ENCODE results near the gene FRMD3.

FRMD3 gene

DNA sequence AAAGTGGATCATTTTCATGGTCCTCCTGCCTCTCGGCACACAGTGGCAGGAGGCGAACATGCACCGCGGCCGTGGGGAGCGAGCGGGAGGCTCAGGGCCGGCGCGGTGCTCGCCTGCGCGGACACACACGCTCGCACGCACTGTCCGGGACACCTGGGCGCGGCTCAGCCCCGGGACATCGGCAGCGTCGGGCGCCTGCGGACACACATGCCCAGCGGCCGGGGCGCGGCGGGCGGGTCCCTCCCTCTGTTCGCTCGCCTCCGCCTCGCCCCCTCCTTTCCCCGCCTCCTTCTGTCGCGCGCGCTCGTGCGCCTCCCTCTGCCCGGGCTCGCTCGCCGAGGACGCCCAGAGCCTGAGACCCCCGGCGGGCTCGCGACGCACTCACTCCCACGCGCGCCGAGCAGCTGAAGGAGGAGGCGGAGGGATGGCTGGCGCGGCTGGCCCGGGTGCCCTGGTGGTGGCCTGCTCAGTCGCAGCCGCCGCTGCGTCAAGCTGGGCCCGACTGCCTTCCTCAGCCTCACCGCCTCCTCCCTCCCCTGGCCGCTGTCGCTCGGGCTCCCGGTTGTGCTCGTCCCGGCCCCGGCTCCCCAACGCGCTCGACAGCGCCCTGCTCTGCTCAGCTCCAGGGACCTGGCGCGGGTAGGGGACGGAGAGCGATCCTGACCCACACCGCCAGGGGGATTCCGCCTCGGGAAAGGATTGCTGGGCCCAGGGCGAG, at the start of gene FRMD3:
Gene FRMD3, minus strand, starts transcription at position 230 of the 718 bp plus-strand sequence. Its CDS starts 170 bp downstream, at position 60.
- DNase-seq: peak; percentile 27

DNA sequence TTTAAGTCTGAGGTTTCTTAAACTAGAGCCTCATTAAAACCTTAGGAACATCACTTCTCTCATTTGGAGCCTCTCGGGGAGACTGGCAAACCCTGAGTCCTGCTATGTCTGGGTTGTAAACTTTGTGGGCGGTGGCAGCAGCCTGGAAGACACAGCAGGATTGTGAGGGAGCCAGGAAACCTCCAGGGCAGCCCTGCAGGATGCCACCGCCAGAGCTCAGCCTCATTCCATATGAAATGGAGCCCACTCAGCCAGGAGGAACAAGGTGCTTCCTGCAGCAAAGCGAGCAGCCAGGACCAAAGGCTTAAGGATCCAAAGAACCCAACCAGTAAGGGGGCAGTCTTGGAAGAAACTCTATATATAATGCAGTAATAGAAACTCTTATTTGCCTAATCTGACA, 46.8 kb upstream of the FRMD3 start:
- no peak for DNase-seq

DNA sequence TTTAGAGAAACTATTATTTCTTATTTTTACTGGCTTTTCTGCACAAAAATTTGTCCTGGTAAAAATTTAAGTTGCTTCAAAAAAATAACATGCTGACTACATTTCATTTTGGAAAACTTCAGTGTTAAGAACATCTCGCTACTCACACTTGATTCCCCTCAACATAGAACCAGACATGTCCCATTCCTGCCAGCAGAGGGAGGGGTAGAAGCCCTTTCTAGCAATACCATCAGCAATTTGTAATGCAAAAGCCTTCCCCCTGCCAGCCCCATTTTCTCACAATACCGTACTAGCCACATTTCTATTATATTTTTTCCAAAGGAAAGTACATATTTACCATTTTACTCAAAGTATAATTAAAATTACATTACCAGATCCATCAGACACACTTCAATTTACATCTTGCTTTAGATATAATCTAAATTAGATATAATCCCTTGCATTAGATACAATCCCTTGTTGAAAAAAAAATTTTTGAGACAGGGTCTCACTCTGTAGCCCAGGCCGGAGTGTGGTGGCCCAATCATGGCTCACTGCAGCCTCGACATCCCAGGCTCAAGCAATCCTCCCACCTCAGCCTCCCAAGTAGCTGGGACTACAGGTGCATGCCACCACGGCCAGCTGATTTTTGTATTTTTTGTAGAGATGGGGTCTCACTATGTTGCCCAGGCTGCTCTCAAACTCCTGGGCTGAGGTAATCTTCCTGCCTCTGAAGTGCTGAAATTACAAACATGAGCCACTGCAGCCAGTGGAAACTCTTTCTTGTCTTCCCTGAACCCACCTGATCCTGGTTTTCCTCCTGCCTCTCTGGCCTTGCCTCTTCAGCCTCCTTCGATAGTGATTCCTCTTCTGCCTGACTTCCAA, 45.2 kb upstream of the FRMD3 start:
- DNase-seq: no peak

- DNase-seq: no peak
Observed at GRCh38 chr9:83582029-83582428, 43.8 kb upstream of the FRMD3 start.

GRCh38 chr9:83574482-83574881, 36.3 kb upstream of the FRMD3 start:
- DNase-seq: no peak

- DNase-seq: no peak
Observed at GRCh38 chr9:83572524-83572923, 34.3 kb upstream of the FRMD3 start.

- no peak for DNase-seq
Observed at GRCh38 chr9:83570359-83570758, 32.2 kb upstream of the FRMD3 start.

GRCh38 chr9:83569326-83569725, 31.1 kb upstream of the FRMD3 start:
- DNase-seq: no peak

- DNase-seq: no peak
Observed at GRCh38 chr9:83563360-83563759, 25.2 kb upstream of the FRMD3 start.

- DNase-seq: no peak
Observed at GRCh38 chr9:83560169-83560826, 22.1 kb upstream of the FRMD3 start.

DNA sequence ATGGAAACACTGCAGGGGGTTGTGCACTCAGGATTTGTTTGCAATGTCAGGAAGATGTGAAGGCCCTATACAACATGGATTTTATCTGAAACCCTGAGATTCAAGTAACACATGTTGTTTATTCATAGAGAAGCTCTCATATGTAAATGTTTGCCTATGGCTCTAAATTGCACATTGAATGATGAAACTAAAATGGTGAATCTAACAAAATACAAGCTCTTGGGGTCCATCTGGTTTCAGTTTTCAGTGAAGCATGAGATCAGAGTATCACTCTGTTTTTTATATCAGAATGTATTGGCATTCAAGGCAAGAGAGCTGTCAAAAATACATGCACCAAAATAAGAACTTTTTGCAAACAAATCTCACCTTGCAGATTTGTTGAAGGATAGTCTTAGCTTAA, 19.6 kb upstream of the FRMD3 start:
- DNase-seq: no peak

DNA sequence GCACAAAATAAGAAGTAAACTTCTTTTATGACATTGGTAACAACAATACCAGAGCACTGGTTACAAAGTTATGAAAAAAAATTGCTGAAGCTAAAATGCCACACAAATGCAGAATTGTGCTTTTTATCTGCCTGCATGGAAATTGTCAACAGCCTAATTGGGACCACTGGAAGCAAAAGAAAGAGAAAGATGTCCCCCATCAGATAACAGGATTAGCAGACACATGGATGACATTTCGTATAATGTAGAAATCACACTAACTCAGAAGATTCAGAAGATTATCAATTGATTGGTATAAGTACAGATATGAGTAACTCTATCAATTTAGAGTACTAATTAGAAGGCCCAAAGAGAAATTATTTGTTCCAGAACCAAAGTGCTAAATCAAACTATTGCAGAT, 19.1 kb upstream of the FRMD3 start:
- no peak for DNase-seq

GRCh38 chr9:83554278-83554677, 16.1 kb upstream of the FRMD3 start:
- no peak for DNase-seq

GRCh38 chr9:83544002-83544698, 5.9 kb upstream of the FRMD3 start:
- peak; percentile 26 for DNase-seq

DNA sequence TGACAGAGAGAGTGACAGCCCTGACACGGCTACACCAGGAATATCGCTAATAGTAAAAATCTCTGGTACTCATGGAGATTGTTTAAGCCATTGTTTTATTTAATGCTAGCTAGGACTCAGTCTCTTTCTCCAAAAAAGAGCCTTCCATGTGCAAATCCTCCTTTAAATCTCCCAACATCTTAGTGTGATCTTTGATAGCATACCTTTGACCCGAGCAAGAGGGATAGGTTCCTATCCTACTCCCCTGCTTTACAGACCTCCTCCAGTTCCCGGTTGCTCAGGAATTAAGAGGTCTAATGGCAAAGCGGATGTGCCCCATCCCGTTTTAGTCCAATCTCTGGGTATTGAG, 663 bp upstream of the FRMD3 start:
- no peak for DNase-seq

DNA sequence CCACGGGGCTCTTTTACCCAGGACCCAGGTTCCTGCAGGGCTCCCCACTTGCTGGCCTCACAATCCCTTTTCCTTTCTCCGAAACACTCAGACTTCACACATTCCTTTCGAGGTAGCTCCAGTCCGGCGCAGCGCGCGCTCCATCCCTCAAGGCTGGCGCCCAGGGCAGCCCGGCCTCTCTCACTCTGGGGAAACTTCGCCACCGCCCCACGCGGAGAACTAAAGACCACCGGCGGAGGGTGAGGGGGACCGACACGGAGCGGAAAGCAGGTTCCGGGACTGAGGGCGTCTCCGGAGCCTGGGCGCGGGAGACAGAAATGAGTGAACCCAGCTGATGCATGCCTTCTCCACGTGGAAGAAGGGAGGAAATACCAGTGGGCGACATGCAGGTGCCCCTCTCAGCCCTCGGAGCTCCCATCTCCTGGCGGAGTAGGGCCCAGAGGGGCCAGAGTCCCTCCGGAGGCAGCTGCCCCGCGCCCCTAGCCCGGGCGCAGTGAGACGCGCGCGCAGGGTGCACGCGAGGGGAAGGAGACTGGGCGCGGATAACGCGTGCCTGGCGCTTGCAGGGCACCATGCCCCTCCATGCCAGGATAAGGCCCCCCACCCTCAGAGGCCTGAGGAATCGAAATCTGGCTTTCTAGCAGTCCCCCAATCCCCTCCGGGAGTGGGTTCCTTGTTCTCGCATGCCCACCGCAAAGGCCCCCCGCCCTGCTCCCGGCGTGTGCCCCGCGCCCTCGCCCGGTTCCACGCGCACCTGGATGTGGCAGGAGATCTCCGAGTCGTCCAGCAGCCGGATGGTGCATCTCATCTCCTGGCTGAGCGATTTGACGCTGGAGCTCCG, 650 bp downstream of the FRMD3 start:
- DNase-seq: no peak

GRCh38 chr9:83536332-83536731, 1.9 kb downstream of the FRMD3 start:
- DNase-seq: no peak

DNA sequence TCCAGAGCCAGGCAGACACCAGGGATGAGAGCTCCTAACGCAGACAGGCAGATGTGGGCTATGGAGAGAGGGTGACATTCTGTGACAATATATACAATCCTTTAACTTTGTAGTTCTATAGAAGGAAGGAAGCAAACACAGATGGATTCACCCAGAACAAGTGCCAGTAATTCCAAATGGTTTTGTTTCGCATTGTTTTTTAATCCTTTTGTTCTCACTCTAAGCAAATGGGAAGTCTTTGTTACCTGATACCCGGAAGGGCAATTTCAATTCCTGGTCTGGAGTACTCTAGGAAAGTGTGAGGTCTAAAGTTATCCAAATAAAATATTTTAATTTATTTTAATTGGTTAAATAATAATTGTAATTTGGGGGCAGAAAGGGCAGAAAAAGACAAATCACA, 2.5 kb downstream of the FRMD3 start:
- no peak for DNase-seq

DNA sequence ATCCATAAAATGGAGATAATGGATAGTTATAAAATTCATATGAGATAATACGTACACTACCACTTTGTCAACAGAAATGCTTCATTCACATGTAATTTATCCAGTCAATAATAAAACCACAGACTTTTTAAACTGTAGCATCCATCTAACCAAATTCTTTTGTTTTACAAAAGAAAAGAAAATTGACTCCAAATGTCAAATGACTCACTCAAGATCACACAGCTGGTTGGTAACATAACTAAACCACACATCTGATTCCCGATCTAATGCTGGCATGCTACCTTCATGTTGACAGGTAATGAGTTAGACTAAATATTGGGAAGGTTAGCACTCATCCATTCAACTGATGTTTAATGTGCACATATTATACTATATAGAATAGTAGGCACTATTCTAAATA, 4.9 kb downstream of the FRMD3 start:
- DNase-seq: no peak

- DNase-seq: no peak
Observed at GRCh38 chr9:83526901-83527300, 11.3 kb downstream of the FRMD3 start.

GRCh38 chr9:83526211-83526610, 12.0 kb downstream of the FRMD3 start:
- no peak for DNase-seq

GRCh38 chr9:83523684-83524083, 14.5 kb downstream of the FRMD3 start:
- DNase-seq: no peak
